ENCODE data around the gene OAF.

OAF gene

GRCh38 chr11:120184371-120184945 is 26.4 kb upstream of the OAF start:
- ATAC-seq: no peak

GRCh38 chr11:120184946-120185705 is 25.7 kb upstream of the OAF start:
- no peak for ATAC-seq

- no peak for ATAC-seq
Observed at GRCh38 chr11:120185706-120186455, 25.0 kb upstream of the OAF start.

- no peak for ATAC-seq
Observed at GRCh38 chr11:120186456-120186773, 24.4 kb upstream of the OAF start.

- ATAC-seq: peak; percentile 51 to 73
Observed at GRCh38 chr11:120186774-120187591, 23.8 kb upstream of the OAF start.

GRCh38 chr11:120188371-120188770 is 22.5 kb upstream of the OAF start:
- no peak for ATAC-seq

- ATAC-seq: no peak
Observed at GRCh38 chr11:120188811-120189455, 21.9 kb upstream of the OAF start.

- no peak for ATAC-seq
Observed at GRCh38 chr11:120191058-120191457, 19.8 kb upstream of the OAF start.

GRCh38 chr11:120192831-120193625 is 17.8 kb upstream of the OAF start:
- no peak for ATAC-seq

- ATAC-seq: no peak
Observed at GRCh38 chr11:120194166-120194565, 16.7 kb upstream of the OAF start.

GRCh38 chr11:120195601-120196320 is 15.1 kb upstream of the OAF start:
- ATAC-seq: no peak

GRCh38 chr11:120196826-120197225 is 14.0 kb upstream of the OAF start:
- no peak for ATAC-seq

- no peak for ATAC-seq
Observed at GRCh38 chr11:120197251-120197891, 13.5 kb upstream of the OAF start.

- no peak for ATAC-seq
Observed at GRCh38 chr11:120197977-120198376, 12.9 kb upstream of the OAF start.

GRCh38 chr11:120198403-120198786 is 12.4 kb upstream of the OAF start:
- no peak for ATAC-seq

- no peak for ATAC-seq
Observed at GRCh38 chr11:120198787-120199469, 11.9 kb upstream of the OAF start.

GRCh38 chr11:120199613-120200012 is 11.2 kb upstream of the OAF start:
- ATAC-seq: no peak

GRCh38 chr11:120200677-120201076 is 10.2 kb upstream of the OAF start:
- ATAC-seq: no peak

GRCh38 chr11:120201653-120202052 is 9.2 kb upstream of the OAF start:
- no peak for ATAC-seq

GRCh38 chr11:120203626-120204025 is 7.2 kb upstream of the OAF start:
- ATAC-seq: no peak

All from activated CD4-positive, CD25-positive, alpha-beta regulatory T cell treated with anti-CD3 and anti-CD28 coated beads, Interleukin-2, amount 50 U/mL, for 24 hours (primary cell).